Suprapubic skin (tissue), 4 donors: Measurements from ENCODE around the gene NAPG. TPM values are rescaled to one million over a fixed set of nuclear protein-coding genes. Genes with fewer than 3 reads are reported as not detected.

ENCODE experiments used
- DNase-seq, 2 donors: peaks; one replicate each; pipeline ENCODE4 v3.0.0-alpha.2; 2019; ENCODE audit warnings: low spot score in 2 of 2
- H3K27ac ChIP-seq: fragments of 200-600 bp; sonication (generic); one replicate; pipeline ENCODE4 v1.5.1; 2019
- H3K27me3 ChIP-seq: fragments of 200-600 bp; sonication (generic); one replicate; pipeline ENCODE4 v1.5.1; 2019
- H3K36me3 ChIP-seq: fragments of 200-600 bp; sonication (generic); one replicate; pipeline ENCODE4 v1.5.1; 2019
- H3K4me1 ChIP-seq: fragments of 200-600 bp; sonication (generic); one replicate; pipeline ENCODE4 v1.5.1; 2019
- H3K4me3 ChIP-seq: fragments of 200-600 bp; sonication (generic); one replicate; pipeline ENCODE4 v1.5.1; 2019; ENCODE audit warnings: mild to moderate bottlenecking
- H3K9me3 ChIP-seq: fragments of 200-600 bp; sonication (generic); one replicate; pipeline ENCODE4 v1.5.1; 2019
- CTCF ChIP-seq, 2 donors: fragments of 200-600 bp in 1 of 2; fragments of 450-650 bp in 1 of 2; sonication (generic) in 1 of 2; IDR thresholded peaks; one replicate each; pipeline ENCODE4 v1.5.1; 2016 to 2019; ENCODE audit warnings: antibody characterized with exemption in 2 of 2, mild to moderate bottlenecking in 1 of 2, moderate library complexity in 1 of 2
- EP300 ChIP-seq: sonication (generic); formaldehyde crosslinking; IDR thresholded peaks from one replicate; pipeline ENCODE4 v1.6.1; 2017; ENCODE audit warnings: antibody characterized with exemption
- POLR2A ChIP-seq, 2 donors: fragments of 450-650 bp; IDR thresholded peaks; one replicate each; pipeline ENCODE4 v1.6.1; 2017; ENCODE audit warnings: antibody characterized with exemption in 2 of 2, mild to moderate bottlenecking in 2 of 2, moderate library complexity in 2 of 2
- POLR2AphosphoS5 ChIP-seq, 3 donors: sonication (generic); formaldehyde crosslinking; IDR thresholded peaks; one replicate each; pipeline ENCODE4 v1.6.1; 2017; ENCODE audit warnings: antibody characterized with exemption in 3 of 3
- WGBS: methylation state at CpG from one replicate; pipeline ENCODE4 v1.1.5; 2018; 5-methylcytosine and 5-hydroxymethylcytosine counted together
- total RNA-seq, 4 donors: library from RNA; depleted of rRNA; stranded (reverse); fragments of >200 nt; gene quantifications; one replicate each; pipeline ENCODE4 v1.1.0, GENCODE V29; 2016

Gene NAPG
- total RNA-seq, 4 donors from 2014 or later, result 28.8 to 40.1 (median 37.5) TPM

- Histone ChIP-seq H3K9me3 (no peaks in the 10 kb centered on the region), H3K36me3 (no peaks in the 10 kb centered on the region), H3K27ac (peak overlapping the region; percentile 59), H3K4me1 (peaks cover 56% of the 10 kb centered on the region), H3K27me3 (no peaks in the 10 kb centered on the region), H3K4me3 (no peak overlapping the region)
- 29% methylated on average over 3 of the region's 3 CpGs for WGBS
- no peak for DNase-seq
- peak in 2 of 3 donors; percentile 33 to 76 for TF ChIP-seq POLR2AphosphoS5 (IDR thresholded peaks at IDR 0.05)
- TF ChIP-seq EP300, result no peak
- TF ChIP-seq CTCF (IDR thresholded peaks at IDR 0.05), result no peak
- no peak for TF ChIP-seq POLR2A (IDR thresholded peaks at IDR 0.05)
Observed at GRCh38 chr18:10514082-10514481, 11.7 kb upstream of the NAPG start.

- Histone ChIP-seq H3K36me3 (no peaks in the 10 kb centered on the region), H3K27me3 (no peaks in the 10 kb centered on the region), H3K4me3 (no peak overlapping the region), H3K9me3 (no peaks in the 10 kb centered on the region), H3K27ac (peak overlapping the region; percentile 59), H3K4me1 (peaks cover 61% of the 10 kb centered on the region)
- TF ChIP-seq EP300 (no peak), POLR2AphosphoS5 (IDR thresholded peaks at IDR 0.05) (no peak), CTCF (IDR thresholded peaks at IDR 0.05) (no peak), POLR2A (IDR thresholded peaks at IDR 0.05) (no peak)
- DNase-seq, result no peak
Observed at GRCh38 chr18:10514601-10515000, 11.2 kb upstream of the NAPG start.

GRCh38 chr18:10515456-10515855 is 10.4 kb upstream of the NAPG start:
- peaks cover 68% of the 10 kb centered on the region for H3K4me1 ChIP-seq
- 29% methylated on average over 4 of the region's 4 CpGs for WGBS
- no peak overlapping the region for H3K4me3 ChIP-seq
- no peaks in the 10 kb centered on the region for H3K36me3 ChIP-seq
- no peak for DNase-seq
- H3K27me3 ChIP-seq, result no peaks in the 10 kb centered on the region
- TF ChIP-seq POLR2A (IDR thresholded peaks at IDR 0.05) (no peak), CTCF (IDR thresholded peaks at IDR 0.05) (no peak), EP300 (no peak), POLR2AphosphoS5 (IDR thresholded peaks at IDR 0.05) (peak in 1 of 3 donors; percentile 50)
- no peaks in the 10 kb centered on the region for H3K9me3 ChIP-seq
- peak overlapping the region; percentile 59 for H3K27ac ChIP-seq

GRCh38 chr18:10516078-10516477 is 9.7 kb upstream of the NAPG start:
- H3K4me1 ChIP-seq, result peaks cover 68% of the 10 kb centered on the region
- DNase-seq, result no peak
- no peaks in the 10 kb centered on the region for H3K27me3 ChIP-seq
- no peaks in the 10 kb centered on the region for H3K9me3 ChIP-seq
- TF ChIP-seq CTCF (IDR thresholded peaks at IDR 0.05) (no peak), EP300 (no peak), POLR2A (IDR thresholded peaks at IDR 0.05) (no peak), POLR2AphosphoS5 (IDR thresholded peaks at IDR 0.05) (no peak)
- WGBS, result 64% methylated on average over 2 of the region's 2 CpGs
- no peak overlapping the region for H3K4me3 ChIP-seq
- no peaks in the 10 kb centered on the region for H3K36me3 ChIP-seq
- peak overlapping the region; percentile 59 for H3K27ac ChIP-seq

- Histone ChIP-seq H3K4me3 (no peak overlapping the region), H3K36me3 (no peaks in the 10 kb centered on the region), H3K27ac (peak overlapping the region; percentile 59), H3K27me3 (no peaks in the 10 kb centered on the region), H3K9me3 (no peaks in the 10 kb centered on the region), H3K4me1 (peaks cover 58% of the 10 kb centered on the region)
- TF ChIP-seq POLR2A (IDR thresholded peaks at IDR 0.05), result no peak
- no peak for TF ChIP-seq CTCF (IDR thresholded peaks at IDR 0.05)
- no peak for TF ChIP-seq EP300
- TF ChIP-seq POLR2AphosphoS5 (IDR thresholded peaks at IDR 0.05), result no peak
- WGBS, result 56% methylated on average over 12 of the region's 12 CpGs
- DNase-seq, result no peak
Observed at GRCh38 chr18:10518595-10519255, 7.1 kb upstream of the NAPG start.
